PFSK-1 (cell line): ENCODE measurements around the gene PEAK3.

ENCODE experiments used
- FOXP2 ChIP-seq: optimal IDR thresholded peaks from 2 replicates; pipeline ENCODE3; 2011; ENCODE audit warnings: borderline replicate concordance, control low read depth, inconsistent platforms; ENCODE audit not compliant: insufficient read depth; ENCODE audit errors: extremely low read length, extremely low read depth
- POLR2AphosphoS5 ChIP-seq: IDR thresholded peaks from 2 replicates; pipeline ENCODE4 v1.6.1; 2012; ENCODE audit warnings: low read depth, mild to moderate bottlenecking, control low read depth, low read length, moderate library complexity
- REST ChIP-seq, 2 experiments: IDR thresholded peaks; 2 replicates each; pipeline versions ENCODE4 v1.6.1 to v1.8.0; 2011 to 2012; ENCODE audit warnings: low read depth in 2 of 2, low read length in 2 of 2, control low read depth in 1 of 2, inconsistent platforms in 1 of 2, mild to moderate bottlenecking in 1 of 2, moderate library complexity in 1 of 2; ENCODE audit not compliant: insufficient read depth in 1 of 2
- SIN3A ChIP-seq: IDR thresholded peaks from 2 replicates; pipeline ENCODE4 v1.6.1; 2012; ENCODE audit warnings: mild to moderate bottlenecking, low read length, moderate library complexity, borderline replicate concordance; ENCODE audit not compliant: insufficient read depth
- TAF1 ChIP-seq: IDR thresholded peaks from 2 replicates; pipeline ENCODE4 v1.6.1; 2012; ENCODE audit warnings: low read length, control low read depth, borderline replicate concordance; ENCODE audit not compliant: insufficient read depth

The PEAK3 gene

GRCh38 chr19:2291185-2291751 is 9.3 kb upstream of the PEAK3 start:
- TF ChIP-seq FOXP2 (no peak), TAF1 (no peak), REST (IDR thresholded peaks at IDR 0.05; ENCODE audit: insufficient read depth in 1 of 2, low read depth in 2 of 2, low read length in 2 of 2) (no peak), SIN3A (no peak), POLR2AphosphoS5 (no peak)

DNA sequence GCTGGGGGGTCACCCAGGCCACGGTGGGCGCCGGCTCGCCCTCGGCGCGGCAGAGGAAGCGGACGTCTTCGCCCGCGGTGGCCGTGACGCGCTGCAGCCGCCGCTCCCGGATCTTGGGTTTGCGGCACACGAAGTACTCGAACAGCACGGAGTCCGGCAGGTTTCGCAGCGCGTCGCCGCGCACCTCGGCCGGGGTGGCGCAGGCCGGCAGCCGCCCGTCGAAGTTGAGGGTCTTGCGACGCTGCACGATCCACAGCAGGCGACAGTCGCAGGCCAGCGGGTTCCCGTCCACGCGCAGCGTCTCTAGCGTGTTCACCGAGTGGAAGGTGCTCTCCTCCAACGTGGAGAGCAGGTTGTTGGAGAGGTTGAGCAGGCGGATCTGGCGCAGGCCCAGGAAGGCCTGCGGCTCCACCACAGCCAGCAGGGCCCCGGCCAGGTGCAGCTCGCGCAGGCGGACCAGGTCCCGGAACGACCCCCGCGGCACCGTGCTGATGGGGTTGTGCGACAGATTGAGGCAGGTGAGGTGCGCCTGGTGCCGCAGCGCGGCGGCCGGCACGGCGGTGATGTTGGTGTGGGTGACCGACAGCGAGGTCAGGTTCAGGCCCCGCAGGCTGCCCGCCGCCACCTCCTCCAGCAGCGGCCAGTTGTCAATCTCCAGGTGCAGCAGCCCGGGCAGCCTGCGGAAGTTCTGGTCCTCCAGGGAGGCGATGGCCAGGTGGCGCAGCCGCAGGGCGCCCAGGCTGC is 8.6 kb upstream of the PEAK3 start:
- TF ChIP-seq POLR2AphosphoS5 (no peak), REST (IDR thresholded peaks at IDR 0.05; ENCODE audit: insufficient read depth in 1 of 2, low read depth in 2 of 2, low read length in 2 of 2) (no peak), SIN3A (no peak), FOXP2 (no peak), TAF1 (no peak)

DNA sequence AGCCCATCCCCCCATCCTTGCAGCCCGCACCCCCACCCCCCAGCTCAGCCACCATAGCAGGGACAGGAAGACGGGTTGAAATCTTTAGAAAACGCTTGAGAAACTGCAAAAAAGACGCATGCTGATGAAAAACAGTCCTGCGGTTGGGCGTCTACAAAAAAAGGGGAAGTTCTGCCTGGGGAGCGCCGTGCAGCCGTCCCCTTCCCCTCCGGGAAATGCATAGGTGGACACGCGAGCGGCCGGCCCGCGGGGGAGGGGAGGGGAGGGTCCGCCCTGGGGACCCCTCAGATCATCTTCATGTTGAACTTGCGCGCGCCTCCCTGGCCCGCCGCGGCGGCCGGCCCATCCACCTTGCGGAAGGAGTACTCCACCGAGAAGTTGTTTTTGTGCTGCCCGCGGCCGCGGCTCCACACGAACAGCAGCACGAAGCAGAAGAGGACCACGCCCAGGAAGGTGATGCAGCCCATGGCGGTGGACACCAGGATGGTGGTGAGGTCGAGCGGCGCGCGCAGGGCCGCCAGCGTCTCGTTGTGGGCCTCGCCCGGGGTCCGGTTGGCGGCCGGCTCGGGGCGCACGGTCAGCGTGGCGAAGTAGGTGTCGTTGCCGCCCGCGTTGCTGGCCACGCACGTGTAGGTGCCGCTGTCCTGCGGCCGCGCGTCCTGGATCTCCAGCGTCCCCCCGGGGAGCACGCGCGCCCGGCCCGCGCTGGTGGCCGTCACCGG is 7.9 kb upstream of the PEAK3 start:
- TF ChIP-seq REST (IDR thresholded peaks at IDR 0.05; ENCODE audit: insufficient read depth in 1 of 2, low read depth in 2 of 2, low read length in 2 of 2) (no peak), SIN3A (no peak), FOXP2 (no peak)

DNA sequence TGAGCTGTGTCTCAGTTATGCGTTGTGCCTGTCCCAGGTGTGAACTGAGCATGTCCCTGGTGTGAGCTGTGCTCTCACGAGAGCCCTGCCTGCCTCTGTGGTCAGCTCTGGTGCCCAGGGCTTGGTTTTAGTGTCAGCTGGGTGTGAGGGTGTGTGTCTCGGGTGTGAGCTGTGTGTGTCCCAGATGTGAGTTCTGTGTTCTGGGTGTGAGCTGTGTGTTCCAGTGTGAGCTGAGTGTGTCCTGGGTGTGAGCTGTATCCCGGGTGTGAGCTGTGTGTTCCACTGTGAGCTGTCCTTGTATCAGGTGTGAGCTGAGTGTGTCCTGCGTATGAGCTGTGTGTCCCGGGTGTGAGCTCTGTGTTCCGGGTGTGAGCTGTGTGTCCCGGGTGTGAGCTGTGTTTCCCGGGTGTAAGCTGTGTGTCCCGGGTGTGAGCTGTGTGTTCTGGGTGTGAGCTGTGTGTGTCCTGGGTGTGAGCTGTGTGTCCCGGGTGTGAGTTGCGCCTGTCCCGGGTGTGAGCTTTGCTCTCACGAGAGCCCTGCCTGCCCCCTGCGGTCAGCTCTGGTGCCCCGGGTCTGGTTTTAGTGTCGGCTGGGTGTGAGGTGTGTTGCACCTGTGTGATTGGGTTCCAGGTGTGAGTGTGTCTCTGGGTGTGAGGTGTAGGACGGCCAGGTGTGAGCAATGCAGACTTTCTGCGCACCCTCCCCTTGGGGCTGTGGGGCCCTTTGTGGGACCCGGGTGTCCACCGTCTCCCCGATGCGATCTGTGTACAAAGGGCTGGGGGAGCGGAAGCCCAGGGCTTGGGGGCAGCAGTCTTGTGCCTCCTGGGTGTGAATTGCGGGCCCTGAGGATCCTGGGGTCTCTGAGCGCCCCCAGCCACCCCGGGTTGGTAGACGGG is 7.1 kb upstream of the PEAK3 start:
- TF ChIP-seq POLR2AphosphoS5 (no peak), REST (IDR thresholded peaks at IDR 0.05; ENCODE audit: insufficient read depth in 1 of 2, low read depth in 2 of 2, low read length in 2 of 2) (no peak), SIN3A (no peak), TAF1 (no peak), FOXP2 (no peak)
